HCT116 (cell line): ENCODE data around the gene MCF2L2. TPM values are rescaled to one million over a fixed set of nuclear protein-coding genes. Genes with fewer than 3 reads are reported as not detected.

Source experiments
- ATAC-seq: fragments of 200-7000 bp; cut with Tn5 transposase; 2 replicates; pipeline ENCODE4 v1.9.1; 2020; ENCODE audit warnings: mild to moderate bottlenecking, moderate library complexity
- BruUV-seq: library from RNA; stranded (reverse); fragments of 400-500 nt; replicated peaks from 2 replicates; lab custom pipeline; 2021; lab: Mats Ljungman, UMichigan
- CTCF ChIA-PET: fragments of 300-600 bp; sonication (Branson Sonifier 250); formaldehyde crosslinking; loops from one replicate; lab custom pipeline; 2021; ENCODE audit warnings: antibody characterized with exemption; lab: Charles Lee
- POLR2A ChIA-PET: fragments of 300-600, 350-600 bp; sonication (Branson Sonifier 250); formaldehyde crosslinking; loops from one replicate; lab custom pipeline; 2021; ENCODE audit warnings: antibody characterized with exemption; lab: Charles Lee
- RAD21 ChIA-PET, 2 experiments: fragments of 300-600 bp; sonication (Branson Sonifier 250); formaldehyde crosslinking; loops; one replicate each; lab custom pipeline; 2023; ENCODE audit warnings: low total read pairs in 2 of 2; ENCODE audit not compliant: uncharacterized antibody in 2 of 2, unreplicated experiment in 2 of 2, low non-redundant PET in 1 of 2; lab: Charles Lee
- DNase-seq: peaks from one replicate; pipeline ENCODE4 v3.0.0-alpha.2; 2010; ENCODE audit warnings: low read depth, low spot score
- H2AFZ ChIP-seq: fragments of 200-600 bp; shearing (Covaris generic), sonication (generic); 2 replicates; pipeline ENCODE4 v1.6.1; 2017; ENCODE audit warnings: low read depth, mixed run types, mixed read lengths, antibody characterized with exemption, low read length; ENCODE audit not compliant: poor library complexity, severe bottlenecking
- H3K27ac ChIP-seq: 2 replicates; pipeline ENCODE4 v1.5.1; 2012; ENCODE audit warnings: low read depth, low read length
- H3K27me3 ChIP-seq: fragments of 200-600 bp; sonication (generic); 2 replicates; pipeline ENCODE4 v1.6.1; 2016; ENCODE audit warnings: mixed run types, low read length, mixed read lengths; ENCODE audit not compliant: insufficient read depth
- H3K36me3 ChIP-seq, 2 experiments: fragments of 200-500 bp in 1 of 2; fragments of 200-600 bp in 1 of 2; sonication (Bioruptor generic) in 1 of 2; sonication (generic) in 1 of 2; 2 replicates each; pipeline versions ENCODE4 v1.5.1 to v1.6.1; 2014 to 2016; ENCODE audit warnings: low read length in 2 of 2, inconsistent platforms in 1 of 2, mixed read lengths in 1 of 2, mixed run types in 1 of 2; ENCODE audit not compliant: insufficient read depth in 2 of 2, control insufficient read depth in 1 of 2
- H3K4me1 ChIP-seq, 2 experiments: fragments of 200-600 bp in 1 of 2; sonication (generic) in 1 of 2; 2 replicates each; pipeline versions ENCODE4 v1.5.1 to v1.6.1; 2012 to 2017; ENCODE audit warnings: low read length in 2 of 2, inconsistent platforms in 1 of 2, mild to moderate bottlenecking in 1 of 2, mixed read lengths in 1 of 2, mixed run types in 1 of 2, moderate library complexity in 1 of 2; ENCODE audit not compliant: insufficient read depth in 2 of 2, control insufficient read depth in 1 of 2
- H3K4me2 ChIP-seq: fragments of 200-600 bp; sonication (generic); 2 replicates; pipeline ENCODE4 v1.6.1; 2017; ENCODE audit warnings: mixed run types, low read length, mixed read lengths
- H3K4me3 ChIP-seq, 2 experiments: fragments of 200-600 bp in 1 of 2; sonication (generic) in 1 of 2; replicated peaks in 1 of 2; 2 replicates each; pipeline ENCODE4 v1.5.1; 2011 to 2016; ENCODE audit warnings: low read length in 2 of 2, control low read depth in 1 of 2, low read depth in 1 of 2, mild to moderate bottlenecking in 1 of 2, mixed read lengths in 1 of 2, mixed run types in 1 of 2
- H3K79me2 ChIP-seq: fragments of 200-600 bp; sonication (generic); 2 replicates; pipeline ENCODE4 v1.6.1; 2017; ENCODE audit warnings: mild to moderate bottlenecking, mixed run types, low read length, moderate library complexity, mixed read lengths; ENCODE audit not compliant: insufficient read depth
- H3K9ac ChIP-seq: fragments of 200-600 bp; sonication (generic); 2 replicates; pipeline ENCODE4 v1.6.1; 2016; ENCODE audit warnings: low read length, mixed read lengths
- H3K9me2 ChIP-seq: fragments of 200-600 bp; sonication (generic), shearing (Covaris generic); 2 replicates; pipeline ENCODE4 v1.6.1; 2017; ENCODE audit warnings: mixed run types, mild to moderate bottlenecking, moderate library complexity; ENCODE audit not compliant: insufficient read depth
- H3K9me3 ChIP-seq, 2 experiments: fragments of 200-500 bp in 1 of 2; fragments of 200-600 bp in 1 of 2; sonication (Bioruptor generic) in 1 of 2; sonication (generic) in 1 of 2; 2 replicates each; pipeline ENCODE4 v1.6.1; 2014 to 2017; ENCODE audit warnings: low read length in 2 of 2, mixed read lengths in 2 of 2, inconsistent platforms in 1 of 2, low read depth in 1 of 2, mild to moderate bottlenecking in 1 of 2, mixed run types in 1 of 2, moderate library complexity in 1 of 2; ENCODE audit not compliant: control insufficient read depth in 1 of 2, insufficient read depth in 1 of 2
- H4K20me1 ChIP-seq: fragments of 200-600 bp; sonication (generic), shearing (Covaris generic); 2 replicates; pipeline ENCODE4 v1.6.1; 2017; ENCODE audit warnings: mixed run types, mild to moderate bottlenecking, moderate library complexity; ENCODE audit not compliant: insufficient read depth
- CBX3 ChIP-seq: IDR thresholded peaks from 2 replicates; pipeline ENCODE4 v1.6.1; 2012; ENCODE audit warnings: low read depth
- CEBPB ChIP-seq: IDR thresholded peaks from 2 replicates; pipeline ENCODE4 v1.6.1; 2012; ENCODE audit warnings: low read depth
- ELF1 ChIP-seq: IDR thresholded peaks from 2 replicates; pipeline ENCODE4 v1.6.1; 2012; ENCODE audit warnings: low read depth, borderline replicate concordance
- EZH2phosphoT487 ChIP-seq: fragments of 200-600 bp; IDR thresholded peaks from 2 replicates; pipeline ENCODE4 v1.6.1; 2018; ENCODE audit warnings: antibody characterized with exemption, borderline replicate concordance
- FOSL1 ChIP-seq: IDR thresholded peaks from 2 replicates; pipeline ENCODE4 v1.6.1; 2012; ENCODE audit warnings: low read depth
- JUND ChIP-seq: IDR thresholded peaks from 2 replicates; pipeline ENCODE4 v1.6.1; 2012
- POLR2AphosphoS5 ChIP-seq: IDR thresholded peaks from 2 replicates; pipeline ENCODE4 v1.6.1; 2011; ENCODE audit warnings: mild to moderate bottlenecking, low read depth, low read length, moderate library complexity
- SP1 ChIP-seq: IDR thresholded peaks from 2 replicates; pipeline ENCODE4 v1.6.1; 2012; ENCODE audit warnings: low read depth
- SRF ChIP-seq: IDR thresholded peaks from 2 replicates; pipeline ENCODE4 v1.6.1; 2012; ENCODE audit warnings: low read depth
- YY1 ChIP-seq: IDR thresholded peaks from 2 replicates; pipeline ENCODE4 v1.6.1; 2011; ENCODE audit warnings: low read length, low read depth, moderate library complexity, mild to moderate bottlenecking; ENCODE audit not compliant: insufficient replicate concordance; ENCODE audit errors: extremely low read depth
- intact Hi-C: fragments of 100-400 bp; cut with micrococcal nuclease; formaldehyde crosslinking; loops from 2 replicates; pipeline ENCODE4 v1.10.0; 2022
- total RNA-seq: library from RNA; stranded (reverse); gene quantifications from one replicate; pipeline ENCODE4 v1.2.1, GENCODE V29; 2021; ENCODE audit not compliant: unreplicated experiment
- TF ChIP-seq, protein P1 (sequence below): IDR thresholded peaks from 2 replicates; pipeline ENCODE4 v1.6.1; 2011; ENCODE audit warnings: mild to moderate bottlenecking, low read length, moderate library complexity; ENCODE audit not compliant: insufficient replicate concordance; ENCODE audit errors: extremely low read depth

MCF2L2 gene
- total RNA-seq, 1 experiment from 2014 or later, result 1.5 TPM

DNA sequence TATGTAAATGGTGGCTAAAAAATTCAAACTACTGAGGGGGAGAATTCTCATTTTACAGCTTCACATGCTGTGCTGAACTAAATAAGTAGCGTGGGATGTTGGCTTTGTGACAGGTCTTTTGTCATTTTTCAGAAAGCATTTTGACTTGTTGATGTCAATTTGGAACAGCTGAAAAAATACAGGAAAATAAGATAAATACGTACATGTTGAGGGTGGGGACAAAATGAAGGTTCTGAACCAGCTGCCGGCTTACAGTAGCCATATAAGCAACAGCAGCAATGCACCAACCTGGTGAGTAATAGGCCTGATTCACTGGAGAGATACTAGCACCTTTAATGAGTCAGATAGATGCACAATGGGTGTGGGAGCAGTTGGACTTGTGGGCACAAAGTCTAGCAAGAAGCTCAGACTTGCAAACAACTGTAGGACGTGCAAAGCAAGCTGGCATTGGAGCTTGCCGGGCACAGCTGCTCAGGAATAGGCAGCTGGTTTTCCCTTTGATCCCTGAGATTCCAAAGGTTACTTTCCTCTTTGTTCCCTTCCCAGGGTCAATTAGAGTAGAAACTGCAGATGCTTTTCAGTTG, 162.5 kb downstream of the MCF2L2 start:
- POLR2A ChIA-PET, result no interaction called here
- intact Hi-C loops, result no loop called here
- Histone ChIP-seq H3K4me1 (peaks cover 13 to 56% of the 10 kb centered on the region in 2 experiments), H3K27me3 (no peaks in the 10 kb centered on the region), H4K20me1 (no peaks in the 10 kb centered on the region), H3K9ac (peak overlapping the region; percentile 49), H3K36me3 (peaks cover 2 to 12% of the 10 kb centered on the region in 2 experiments; a peak in 2 of 4 replicates), H3K27ac (no peak overlapping the region; the same call in 1 of the 2 replicates), H3K9me3 (no peaks in the 10 kb centered on the region), H3K4me3 (peak overlapping the region in 1 of 2 experiments; percentile 11; a peak in 2 of 4 replicates), H2AFZ (no peak overlapping the region), H3K4me2 (peak overlapping the region; percentile 77), H3K79me2 (peaks cover 68% of the 10 kb centered on the region), H3K9me2 (no peaks in the 10 kb centered on the region)
- DNase-seq (peak; percentile 81), ATAC-seq (peak; percentile 93)
- TF ChIP-seq CEBPB, result 0 out of 2 replicates have a peak, but pooled peaks have one; percentile 16
- TF ChIP-seq SRF, result peak; percentile 62; the same call in 1 of the 2 replicates
- no peak for TF ChIP-seq EZH2phosphoT487
- peak; percentile 87 for TF ChIP-seq JUND
- TF ChIP-seq FOSL1, result peak; percentile 85
- TF ChIP-seq, protein P1, sequence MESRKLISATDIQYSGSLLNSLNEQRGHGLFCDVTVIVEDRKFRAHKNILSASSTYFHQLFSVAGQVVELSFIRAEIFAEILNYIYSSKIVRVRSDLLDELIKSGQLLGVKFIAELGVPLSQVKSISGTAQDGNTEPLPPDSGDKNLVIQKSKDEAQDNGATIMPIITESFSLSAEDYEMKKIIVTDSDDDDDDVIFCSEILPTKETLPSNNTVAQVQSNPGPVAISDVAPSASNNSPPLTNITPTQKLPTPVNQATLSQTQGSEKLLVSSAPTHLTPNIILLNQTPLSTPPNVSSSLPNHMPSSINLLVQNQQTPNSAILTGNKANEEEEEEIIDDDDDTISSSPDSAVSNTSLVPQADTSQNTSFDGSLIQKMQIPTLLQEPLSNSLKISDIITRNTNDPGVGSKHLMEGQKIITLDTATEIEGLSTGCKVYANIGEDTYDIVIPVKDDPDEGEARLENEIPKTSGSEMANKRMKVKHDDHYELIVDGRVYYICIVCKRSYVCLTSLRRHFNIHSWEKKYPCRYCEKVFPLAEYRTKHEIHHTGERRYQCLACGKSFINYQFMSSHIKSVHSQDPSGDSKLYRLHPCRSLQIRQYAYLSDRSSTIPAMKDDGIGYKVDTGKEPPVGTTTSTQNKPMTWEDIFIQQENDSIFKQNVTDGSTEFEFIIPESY, result no peak
- peak; percentile 79; the same call in 1 of the 2 replicates for TF ChIP-seq CBX3
- peak; percentile 27; the same call in 1 of the 2 replicates for TF ChIP-seq POLR2AphosphoS5
- TF ChIP-seq SP1, result peak; percentile 78
- no peak for TF ChIP-seq ELF1
- peak; percentile 21 for TF ChIP-seq YY1
- no TSS peak for BruUV-seq
- RAD21 ChIA-PET, result no interaction called here
- CTCF ChIA-PET, result interaction anchor here (1.6 kb wide), 1 partner anchor 117 kb away, joined by 3 read pairs; no protein-coding TSS in a partner anchor
